Astrocyte (in vitro differentiated cells and primary cell): ENCODE measurements around the gene AURKAIP1.

Experiments used
- CTCF ChIP-seq: IDR thresholded peaks from 2 replicates; pipeline ENCODE4 v1.5.1; 2011; ENCODE audit warnings: low read depth, mild to moderate bottlenecking, inconsistent platforms, low read length, moderate library complexity; ENCODE audit not compliant: insufficient read depth
- EZH2 ChIP-seq: IDR thresholded peaks from 2 replicates; pipeline ENCODE4 v1.6.1; 2012; ENCODE audit warnings: mild to moderate bottlenecking, low read length, inconsistent platforms; ENCODE audit not compliant: insufficient read depth

DNA sequence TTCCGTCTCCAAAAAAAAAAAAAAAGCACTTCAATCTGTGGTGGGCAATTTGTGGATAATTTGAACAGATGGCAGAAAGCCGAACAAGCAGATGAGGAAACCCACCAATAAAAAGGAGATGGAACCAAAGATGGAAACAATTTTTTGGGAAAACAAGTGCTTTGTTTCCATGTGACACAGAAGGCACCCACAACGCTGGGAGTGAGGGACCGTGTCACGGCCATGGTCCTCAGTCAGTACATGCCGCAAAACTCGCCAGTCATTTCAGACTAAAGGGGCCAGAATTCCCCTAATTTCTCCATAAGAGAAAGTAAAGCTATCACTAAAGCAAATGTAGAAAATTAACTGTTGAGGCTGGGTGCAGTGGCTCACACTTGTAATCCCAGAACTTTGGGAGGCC lies 19.1 kb upstream of the AURKAIP1 start:
- TF ChIP-seq EZH2 (no peak), CTCF (no peak)
